Right kidney (tissue), 1 donor: ENCODE data around the gene SAYSD1.

Experiments used
- DNase-seq: peaks from one replicate; pipeline ENCODE4 v3.0.0-alpha.2; 2016

SAYSD1 gene

DNA sequence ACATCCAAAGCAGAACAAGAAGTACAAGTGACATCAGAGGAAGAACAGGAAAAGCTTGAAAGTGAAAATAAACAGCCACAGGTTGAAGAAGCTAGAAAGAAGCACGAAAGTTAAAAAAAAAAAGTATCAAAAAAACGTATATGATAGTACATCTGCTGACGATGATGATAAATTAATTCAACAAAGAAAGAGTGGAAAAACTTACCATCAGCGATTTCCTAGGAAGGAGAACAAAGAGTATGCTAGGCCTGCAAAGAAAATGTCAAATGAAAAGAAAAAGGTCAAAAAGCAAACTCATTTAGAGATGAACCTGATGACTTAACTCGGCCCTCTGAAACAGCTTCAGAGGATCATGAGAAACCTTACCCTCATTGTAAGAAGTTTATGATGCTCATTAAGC is 3.7 kb downstream of the SAYSD1 start:
- no peak for DNase-seq

GRCh38 chr6:39108041-39108839 is 6.7 kb downstream of the SAYSD1 start:
- DNase-seq = no peak

GRCh38 chr6:39107641-39108040 is 7.3 kb downstream of the SAYSD1 start:
- no peak for DNase-seq

DNA sequence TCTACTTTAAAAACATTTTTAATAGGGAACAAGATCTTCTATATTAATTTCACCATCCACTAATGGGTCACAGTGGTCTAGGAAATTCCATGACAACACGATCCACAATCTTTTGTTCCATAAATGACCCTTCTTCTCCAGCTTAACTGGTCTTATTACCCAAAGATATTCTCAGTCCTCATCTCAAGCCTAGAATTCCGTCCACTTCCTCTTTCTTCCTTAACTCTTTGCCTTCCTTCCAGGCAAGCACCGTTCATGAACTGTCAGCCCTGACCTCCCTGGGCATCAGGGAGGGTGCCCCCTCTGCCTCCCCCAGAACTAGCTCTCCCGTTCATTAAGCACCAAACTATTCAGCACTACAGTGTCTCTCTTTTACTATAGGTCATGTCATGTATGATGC is 8.0 kb downstream of the SAYSD1 start:
- no peak for DNase-seq

DNA sequence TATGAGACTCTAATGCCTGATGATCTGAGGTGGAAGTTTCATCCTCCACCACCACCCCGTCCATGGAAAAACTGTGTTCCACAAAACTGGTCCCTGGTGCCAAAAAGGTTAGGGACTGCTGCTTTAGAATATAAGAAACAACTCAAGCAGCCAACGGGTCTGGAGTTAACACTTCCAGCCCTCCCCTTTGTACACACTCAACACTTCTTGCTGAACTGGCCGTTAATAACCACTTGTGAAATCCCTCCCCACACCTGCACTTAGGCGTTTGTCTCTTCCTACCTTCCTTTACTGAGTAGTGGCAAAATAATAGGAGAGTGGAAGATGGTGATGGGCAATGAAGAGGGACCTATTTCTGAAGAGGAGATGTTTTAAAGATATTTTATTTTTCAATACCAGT is 10.5 kb downstream of the SAYSD1 start:
- DNase-seq = no peak

GRCh38 chr6:39102821-39103136 is 12.2 kb downstream of the SAYSD1 start:
- DNase-seq = no peak

GRCh38 chr6:39102071-39102820 is 12.7 kb downstream of the SAYSD1 start:
- peak; percentile 29 for DNase-seq

GRCh38 chr6:39100358-39100757 is 14.6 kb downstream of the SAYSD1 start:
- DNase-seq = no peak

DNA sequence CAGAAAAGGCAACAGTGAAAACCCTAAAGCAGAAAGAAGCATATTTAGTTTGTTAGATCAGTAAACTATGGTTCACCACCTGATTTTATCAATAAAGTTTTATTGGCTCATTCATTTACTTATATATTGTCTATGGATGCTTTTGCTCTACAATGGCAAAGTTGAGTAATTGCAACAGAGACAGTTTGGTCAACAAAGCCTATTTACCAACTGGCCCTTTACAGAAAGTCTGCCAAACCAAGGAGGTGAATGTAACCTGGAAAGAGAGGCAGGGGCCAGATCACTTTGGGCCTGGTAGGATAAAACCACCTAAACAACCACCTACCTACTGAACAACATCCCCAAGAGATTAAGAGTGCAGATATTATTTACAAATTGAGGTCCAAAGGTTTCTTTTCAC is 19.4 kb downstream of the SAYSD1 start:
- DNase-seq = no peak

DNA sequence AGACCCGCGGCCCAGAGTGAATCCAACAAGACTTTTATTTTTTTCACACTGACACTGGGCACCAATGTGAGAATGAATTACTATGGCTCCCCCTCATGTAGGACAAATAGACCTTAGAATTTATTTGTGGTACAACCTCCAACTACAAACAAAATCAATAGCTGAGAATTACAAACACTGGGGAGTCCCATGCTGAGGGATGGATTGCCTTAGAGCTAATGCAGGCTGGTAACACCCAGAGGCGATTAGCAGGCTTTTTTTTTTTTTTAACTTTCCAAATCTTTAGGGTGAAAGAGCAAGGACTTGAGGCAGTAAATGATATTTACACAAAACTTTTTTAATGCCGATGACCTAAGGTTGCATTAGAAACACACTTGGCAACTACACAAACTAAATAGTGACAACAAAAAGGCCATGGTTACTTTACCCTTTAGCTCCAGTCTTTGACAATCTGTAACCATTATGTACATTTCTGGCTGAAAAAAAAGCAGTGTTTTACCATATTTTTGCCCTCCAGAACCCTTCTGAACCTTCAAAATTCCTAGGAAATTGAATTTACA is 21.8 kb downstream of the SAYSD1 start:
- DNase-seq = no peak

DNA sequence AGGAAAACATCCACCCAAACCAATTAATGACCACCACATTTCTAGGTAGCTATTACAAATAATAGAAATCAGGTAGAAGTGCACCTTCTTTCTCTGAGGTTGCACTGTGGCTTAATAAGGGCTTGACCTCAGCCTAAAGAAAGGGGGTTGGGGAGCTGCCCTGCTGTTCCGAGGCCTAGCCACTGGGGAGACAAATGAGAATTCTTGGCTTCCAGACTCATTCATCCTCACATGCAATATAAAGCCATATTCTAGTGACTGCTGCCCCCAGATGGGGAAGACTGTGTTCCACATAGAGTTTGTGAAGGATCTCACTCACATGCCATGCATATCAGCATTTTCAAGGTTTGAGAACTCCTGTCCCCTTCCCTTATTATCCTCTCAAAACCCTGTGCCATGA is 22.9 kb downstream of the SAYSD1 start:
- DNase-seq = no peak

GRCh38 chr6:39091220-39091619 is 23.8 kb downstream of the SAYSD1 start:
- no peak for DNase-seq

DNA sequence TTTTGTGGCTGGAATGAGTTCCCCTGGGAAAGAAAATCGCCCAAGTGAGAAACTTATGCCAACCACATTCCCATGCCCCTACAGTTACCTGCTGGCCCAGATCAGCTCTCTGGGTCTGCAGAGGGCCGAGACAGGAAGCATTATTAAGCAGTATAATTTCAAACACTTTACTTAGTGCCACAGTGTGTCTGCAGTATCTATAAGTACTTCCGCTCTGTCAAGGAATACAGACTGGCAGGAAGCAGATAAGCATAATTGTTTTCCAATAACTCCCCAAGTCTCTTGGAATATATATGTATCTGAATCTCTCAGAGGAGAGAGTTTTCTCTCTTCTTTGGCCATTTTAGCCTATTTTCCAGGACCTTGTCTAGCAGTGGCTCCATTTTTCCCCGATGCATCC is 24.9 kb downstream of the SAYSD1 start:
- DNase-seq = no peak

DNA sequence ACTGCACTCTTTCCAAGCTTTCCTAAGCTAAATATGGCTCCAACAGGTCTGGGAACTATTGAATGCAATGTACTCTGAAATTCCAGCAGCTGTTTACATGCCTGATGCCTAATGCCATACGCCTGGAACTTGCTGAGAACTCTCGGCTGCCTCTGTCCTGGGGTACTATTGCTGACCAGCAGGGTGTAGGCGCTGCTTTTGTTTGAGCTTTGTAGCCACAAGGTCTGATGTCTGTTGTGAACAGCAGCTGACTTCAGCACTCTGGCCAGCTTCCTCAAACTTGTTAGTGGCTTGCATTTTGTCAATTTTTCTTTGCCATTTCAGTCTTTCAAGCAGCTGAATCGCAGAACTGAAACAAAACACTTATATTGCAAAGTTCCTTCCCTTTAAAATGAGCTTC is 26.7 kb downstream of the SAYSD1 start:
- no peak for DNase-seq

DNA sequence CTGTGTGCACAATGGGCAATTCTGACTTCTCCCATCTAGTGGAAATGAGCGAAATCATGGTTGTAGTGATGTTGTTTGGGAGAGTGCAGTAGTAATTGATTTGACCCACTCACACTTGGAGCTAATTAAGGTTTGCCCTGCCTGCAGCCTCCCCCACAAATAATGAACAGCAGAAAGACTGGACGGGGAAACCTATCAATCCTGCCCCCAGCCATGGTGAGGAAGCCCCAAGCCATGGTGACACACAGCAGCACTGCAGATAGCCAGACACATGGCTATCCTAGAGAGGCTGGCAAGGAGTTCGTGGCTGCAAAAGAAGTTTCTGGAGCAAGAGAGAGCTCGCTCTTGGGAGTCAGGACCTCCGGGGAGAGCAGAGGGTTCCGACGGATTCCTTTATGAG is 27.8 kb downstream of the SAYSD1 start:
- DNase-seq = no peak

DNA sequence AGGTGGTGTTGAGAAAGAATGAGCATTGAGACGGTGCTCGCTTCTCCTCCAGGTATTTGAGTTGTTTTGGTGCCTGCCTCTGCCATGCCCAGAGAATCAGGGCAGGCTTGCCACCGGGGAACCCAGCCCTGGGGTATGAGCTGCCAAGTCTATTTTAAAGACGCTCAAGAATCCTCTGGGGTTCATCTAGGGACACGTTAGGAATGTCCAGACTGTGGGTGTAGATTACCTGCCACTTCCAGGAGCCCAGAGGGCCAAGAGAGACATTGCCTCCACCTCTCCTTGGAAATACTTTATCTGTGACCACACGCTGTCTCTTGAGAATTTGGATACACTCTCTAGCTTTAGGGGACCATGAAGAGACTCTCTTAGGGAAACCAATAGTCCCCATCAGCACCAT is 28.3 kb downstream of the SAYSD1 start:
- DNase-seq = no peak

GRCh38 chr6:39086294-39086693 is 28.7 kb downstream of the SAYSD1 start:
- no peak for DNase-seq

DNA sequence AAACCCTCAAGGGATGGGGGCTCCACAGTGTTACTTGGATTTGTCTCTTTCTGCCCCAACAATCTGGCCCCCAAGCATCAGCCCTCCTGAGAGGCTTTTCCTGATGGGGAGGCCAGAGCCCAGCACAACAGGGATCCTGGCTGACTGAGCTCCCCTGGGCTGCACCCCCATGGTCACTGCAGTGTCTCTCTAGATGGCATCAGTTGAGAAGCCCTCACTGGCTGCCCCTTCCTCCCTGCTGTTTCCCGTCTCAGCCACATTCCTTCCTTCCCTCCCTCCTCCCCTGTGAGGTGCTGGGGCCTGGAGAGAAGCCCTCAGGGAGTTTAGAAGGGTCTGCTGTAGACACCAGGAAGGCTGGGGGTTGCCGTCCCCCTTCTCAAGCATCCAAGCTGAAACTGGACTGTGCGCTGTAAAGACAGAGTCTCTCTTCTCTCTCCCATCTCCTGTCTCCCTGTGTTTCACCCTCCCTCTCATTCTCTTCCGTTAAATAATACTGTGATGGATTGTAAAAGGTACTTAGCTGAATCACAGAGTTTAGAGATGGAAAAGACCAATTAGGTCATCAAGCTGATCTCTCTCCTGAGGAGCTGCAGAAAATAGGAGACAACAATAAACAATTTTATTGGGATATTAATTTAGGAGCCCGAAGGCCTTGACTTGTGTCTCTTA is 29.7 kb downstream of the SAYSD1 start:
- no peak for DNase-seq

DNA sequence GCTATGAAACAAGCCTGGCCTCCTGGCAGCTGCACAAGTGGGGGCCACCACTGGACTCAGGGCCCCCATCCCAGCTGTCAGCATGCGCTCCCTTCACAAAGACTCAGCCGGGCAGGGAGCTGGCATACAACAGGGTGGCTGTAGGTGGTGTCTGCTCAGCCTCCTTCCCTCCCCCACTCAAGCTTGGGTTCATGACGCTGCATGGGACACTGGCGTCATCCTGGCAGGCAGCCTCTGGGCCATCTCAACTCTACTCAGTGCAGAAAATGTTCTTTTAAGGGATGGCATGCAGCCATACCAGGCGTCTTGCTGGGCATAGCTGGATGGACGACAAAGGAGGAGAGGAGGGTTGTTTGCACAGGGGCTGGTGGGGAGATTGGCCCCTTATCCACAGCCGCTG is 30.5 kb downstream of the SAYSD1 start:
- no peak for DNase-seq

DNA sequence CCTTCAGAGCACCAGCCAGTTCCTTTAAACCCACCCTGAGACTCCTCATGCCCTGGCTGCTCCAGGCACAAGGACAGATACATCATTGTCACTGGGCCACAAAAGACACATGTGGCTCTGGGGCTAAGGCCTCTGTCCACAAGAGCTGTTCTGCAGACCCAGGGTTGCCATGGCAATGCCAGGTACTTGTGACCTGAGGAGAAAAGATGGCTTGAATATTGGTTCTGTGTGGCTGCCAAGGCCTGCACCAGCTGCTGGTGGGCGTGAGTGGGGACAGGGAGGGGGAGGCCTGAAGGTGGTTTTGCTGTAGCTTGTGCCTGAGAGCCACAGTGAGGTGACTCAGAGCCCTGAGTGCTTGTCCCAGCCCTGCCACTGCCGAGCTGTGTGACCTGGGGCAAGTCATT is 31.8 kb downstream of the SAYSD1 start:
- DNase-seq = no peak

- no peak for DNase-seq
These were observed 32.7 kb downstream of the SAYSD1 start for GRCh38 chr6:39082310-39082709.

- no peak for DNase-seq
These were observed 34.6 kb downstream of the SAYSD1 start for GRCh38 chr6:39080246-39080875.
